Amygdala (tissue), 56 donors: ENCODE measurements around the gene DTX2.
A peak's percentile ranks its signal among the peaks of the same experiment; 100 is the strongest.
"Not testable (repeated sequence)": the region's sequence is repeated elsewhere in the genome, so short reads cannot be mapped to it uniquely, and the experiment has no call there.

Experiments
- DNase-seq, 56 donors: peaks; one replicate each; lab custom pipeline; 2025; lab: John Stamatoyannopoulos, UW

The DTX2 gene

DNA sequence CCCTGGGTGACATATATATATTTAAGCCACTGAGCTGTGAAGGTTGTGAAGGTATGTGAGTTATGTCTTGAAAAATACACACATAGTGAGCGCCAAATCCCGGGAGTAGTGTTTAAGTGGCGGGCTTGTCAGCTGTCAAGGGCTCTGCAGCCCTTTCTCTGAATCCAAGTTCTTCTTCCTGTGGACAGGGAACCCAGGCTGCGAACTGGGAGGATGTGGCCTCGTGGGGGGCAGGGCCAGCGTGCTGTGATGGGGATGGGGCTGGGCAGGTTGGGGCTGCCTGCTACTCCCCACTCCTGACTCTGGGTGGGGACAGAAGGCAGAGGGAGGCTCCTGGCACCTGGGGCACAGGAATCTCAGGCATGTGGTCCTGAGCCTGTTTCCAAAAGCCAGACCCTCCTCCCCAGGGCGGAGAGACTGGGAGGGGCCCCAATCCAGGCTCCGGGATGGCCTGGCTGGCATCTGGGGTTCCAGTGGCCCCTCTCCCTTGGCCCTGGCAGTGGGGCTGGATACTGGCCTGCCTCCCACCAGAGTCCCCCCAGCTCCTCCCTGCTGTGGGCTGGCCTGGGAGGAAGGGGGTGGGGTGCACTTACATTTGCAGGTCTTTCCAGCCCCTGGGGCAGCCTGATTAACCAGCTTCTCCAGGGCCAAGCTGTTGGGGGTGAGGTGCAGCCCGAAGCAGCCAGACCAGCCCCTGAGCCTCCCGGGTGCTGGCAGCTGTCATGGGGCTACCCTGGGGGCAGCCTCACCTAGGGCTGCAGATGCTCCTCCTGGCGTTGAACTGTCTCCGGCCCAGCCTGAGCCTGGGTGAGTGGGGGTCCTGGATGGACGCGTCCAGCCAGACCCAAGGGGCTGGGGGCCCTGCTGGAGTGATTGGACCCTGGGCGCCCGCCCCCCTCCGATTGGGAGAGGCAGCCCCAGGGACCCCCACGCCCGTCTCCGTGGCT, 48.7 kb downstream of the DTX2 start, which contains the start of gene UPK3B:
Gene UPK3B (plus strand): TSS at position 622 of the 947 bp plus-strand sequence. CDS start 101 bp downstream, at position 723.
- no peak for DNase-seq

DNA sequence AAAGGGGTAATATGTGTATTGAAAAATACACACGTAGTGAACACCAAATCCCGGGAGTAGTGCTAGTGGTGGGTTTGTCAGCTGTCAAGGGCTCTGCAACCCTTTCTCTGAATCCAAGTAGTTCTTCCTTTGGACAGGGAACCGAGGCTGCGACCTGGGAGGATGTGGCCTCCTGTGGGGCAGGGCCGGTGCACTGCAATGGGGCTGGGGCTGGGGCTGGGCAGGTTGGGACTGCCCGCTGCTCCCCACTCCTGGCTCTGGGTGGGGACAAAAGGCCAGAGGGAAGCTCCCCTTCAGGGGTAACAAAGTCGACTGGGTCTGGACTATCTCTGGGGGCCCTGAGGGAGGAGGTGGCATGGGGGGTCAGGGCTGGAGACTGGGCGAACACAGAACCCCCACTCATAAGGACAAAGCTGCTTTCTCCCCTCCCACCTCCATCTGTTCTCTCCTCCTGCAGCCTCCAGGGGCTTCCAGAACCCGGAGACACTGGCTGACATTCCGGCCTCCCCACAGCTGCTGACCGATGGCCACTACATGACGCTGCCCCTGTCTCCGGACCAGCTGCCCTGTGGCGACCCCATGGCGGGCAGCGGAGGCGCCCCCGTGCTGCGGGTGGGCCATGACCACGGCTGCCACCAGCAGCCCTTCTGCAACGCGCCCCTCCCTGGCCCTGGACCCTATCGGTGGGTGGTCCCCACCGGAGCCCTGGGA, 49.8 kb downstream of the DTX2 start:
- DNase-seq, result not testable (repeated sequence)

DNA sequence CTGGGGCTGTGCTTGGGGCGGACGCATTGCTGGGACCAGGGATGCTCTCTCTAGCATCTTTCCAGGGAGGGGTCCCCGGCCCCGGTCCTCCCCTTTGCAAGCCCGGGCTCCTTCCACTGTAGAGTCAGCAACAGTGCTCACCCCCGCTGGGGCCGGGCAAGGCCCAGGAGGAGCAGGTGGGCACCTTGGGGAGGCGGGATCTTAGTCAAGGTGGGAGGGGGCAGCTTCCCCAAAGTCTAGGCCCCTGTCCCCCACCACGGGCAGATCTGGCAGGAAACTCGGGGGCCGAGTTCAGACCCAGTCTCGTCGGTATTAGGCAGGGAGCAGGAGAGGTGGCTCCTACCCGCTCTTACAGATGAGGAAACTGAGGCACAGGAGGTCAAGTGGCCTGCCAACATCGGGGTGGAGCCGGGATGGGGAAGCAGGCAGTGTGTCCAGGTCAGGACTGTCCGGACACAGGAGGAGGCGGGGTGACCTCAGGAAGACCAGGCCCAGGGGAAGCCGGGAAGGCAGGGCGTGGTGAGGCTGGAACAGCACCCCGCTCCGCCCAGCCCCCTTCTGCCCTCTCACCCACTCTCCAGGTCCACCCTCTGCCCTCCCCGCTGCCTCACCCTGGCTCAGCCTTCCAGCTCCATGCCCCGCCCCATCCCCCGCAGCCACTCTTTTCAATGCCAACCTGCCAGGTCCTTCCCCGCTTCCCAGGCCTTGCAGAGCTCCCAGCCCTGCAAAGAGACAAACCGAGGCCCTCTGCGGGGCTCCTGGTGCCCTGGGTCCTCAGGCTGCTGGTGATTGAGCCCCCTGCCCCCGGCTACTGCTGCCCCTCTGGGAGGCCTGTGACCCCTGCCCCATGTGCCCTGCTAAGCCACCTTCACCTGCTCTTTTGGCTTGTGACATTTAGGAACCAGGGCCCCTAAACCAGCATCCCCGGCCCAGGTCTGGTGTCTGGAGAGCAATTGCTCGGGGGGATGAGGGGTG, 50.7 kb downstream of the DTX2 start:
- DNase-seq, result not testable (repeated sequence)

DNA sequence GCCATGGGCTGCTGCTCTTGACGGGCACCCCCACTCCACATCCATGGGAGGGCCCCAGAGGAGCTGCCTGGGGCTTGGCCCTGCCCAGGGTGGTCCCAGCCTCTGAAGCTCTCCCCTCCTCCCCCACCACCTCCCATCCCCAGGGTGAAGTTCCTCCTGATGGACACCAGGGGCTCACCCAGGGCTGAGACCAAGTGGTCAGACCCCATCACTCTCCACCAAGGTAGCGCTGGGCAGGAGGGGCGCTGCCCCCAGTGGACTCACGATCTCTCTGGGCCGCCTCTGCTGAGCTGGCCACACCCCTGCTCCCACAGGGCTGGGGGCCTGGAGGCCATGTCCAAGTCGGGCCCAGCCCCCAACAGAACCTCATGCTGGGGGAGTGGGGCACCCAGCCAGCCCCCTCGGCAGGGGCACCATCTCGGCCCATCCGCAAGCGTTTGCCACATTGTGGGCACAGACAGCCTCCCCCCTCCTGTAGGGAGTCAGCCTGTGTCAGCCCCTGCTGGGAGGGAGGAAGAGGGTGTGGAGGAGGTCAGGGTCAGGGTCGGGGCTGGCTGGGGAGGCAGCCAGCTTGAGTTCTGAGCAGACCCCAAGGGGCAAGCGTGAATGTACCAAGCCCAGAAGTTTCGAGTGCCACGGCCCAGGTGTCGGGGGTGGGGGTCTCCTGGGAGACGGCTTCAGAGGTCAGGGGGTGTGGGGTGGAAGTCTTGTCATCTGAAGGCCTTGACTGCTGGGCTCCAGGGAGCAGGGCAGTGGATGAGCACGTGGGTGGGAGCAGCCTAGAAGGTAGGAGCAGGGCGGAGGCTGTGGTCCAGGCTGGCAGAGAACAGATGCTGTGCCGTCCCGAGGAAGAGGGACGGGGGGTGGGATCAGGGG, 51.7 kb downstream of the DTX2 start:
- DNase-seq, result no peak

DNA sequence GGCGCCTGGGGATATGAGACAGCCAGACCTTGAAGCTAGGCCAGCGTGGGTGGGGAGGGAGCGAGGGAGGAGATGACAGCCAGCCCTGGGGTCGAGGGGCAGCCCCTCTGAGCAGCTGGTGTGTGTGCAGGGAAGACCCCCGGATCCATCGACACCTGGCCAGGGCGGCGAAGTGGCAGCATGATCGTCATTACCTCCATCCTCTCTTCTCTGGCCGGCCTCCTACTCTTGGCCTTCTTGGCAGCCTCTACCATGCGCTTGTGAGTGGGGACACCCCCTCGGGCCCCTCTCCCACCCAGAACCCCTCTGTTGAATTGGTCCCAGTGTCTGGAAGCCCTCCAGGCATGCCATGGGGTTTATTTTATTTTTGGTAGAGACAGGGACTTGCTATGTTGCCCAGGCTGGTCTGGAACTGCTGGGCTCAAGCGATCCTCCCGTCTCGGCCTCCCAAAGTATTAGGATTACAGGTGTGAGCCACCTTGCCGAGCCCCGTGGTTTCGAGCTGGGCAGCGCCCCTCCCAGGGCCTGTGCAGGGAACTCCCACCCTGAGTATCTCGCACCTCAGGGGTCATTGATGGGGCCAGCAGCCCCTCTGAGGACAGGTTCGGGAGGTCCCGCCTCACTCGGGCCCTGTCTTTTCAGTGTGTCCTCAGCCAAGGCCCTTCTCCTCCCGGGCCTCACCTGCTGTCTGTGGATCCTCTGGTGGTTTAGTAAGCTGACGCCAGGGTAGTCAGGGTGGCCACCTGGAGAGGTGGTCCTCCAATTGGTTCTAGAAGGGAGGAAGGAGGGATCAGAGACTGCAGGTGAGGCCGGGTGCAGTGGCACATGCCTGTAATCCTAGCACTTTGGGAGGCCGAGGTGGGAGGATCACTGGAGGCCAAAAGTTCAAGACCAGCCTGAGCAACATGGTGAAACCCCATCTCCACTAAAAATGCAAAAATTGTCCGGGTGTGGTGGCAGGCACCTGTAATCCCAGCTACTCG, 52.6 kb downstream of the DTX2 start:
- no peak for DNase-seq

DNA sequence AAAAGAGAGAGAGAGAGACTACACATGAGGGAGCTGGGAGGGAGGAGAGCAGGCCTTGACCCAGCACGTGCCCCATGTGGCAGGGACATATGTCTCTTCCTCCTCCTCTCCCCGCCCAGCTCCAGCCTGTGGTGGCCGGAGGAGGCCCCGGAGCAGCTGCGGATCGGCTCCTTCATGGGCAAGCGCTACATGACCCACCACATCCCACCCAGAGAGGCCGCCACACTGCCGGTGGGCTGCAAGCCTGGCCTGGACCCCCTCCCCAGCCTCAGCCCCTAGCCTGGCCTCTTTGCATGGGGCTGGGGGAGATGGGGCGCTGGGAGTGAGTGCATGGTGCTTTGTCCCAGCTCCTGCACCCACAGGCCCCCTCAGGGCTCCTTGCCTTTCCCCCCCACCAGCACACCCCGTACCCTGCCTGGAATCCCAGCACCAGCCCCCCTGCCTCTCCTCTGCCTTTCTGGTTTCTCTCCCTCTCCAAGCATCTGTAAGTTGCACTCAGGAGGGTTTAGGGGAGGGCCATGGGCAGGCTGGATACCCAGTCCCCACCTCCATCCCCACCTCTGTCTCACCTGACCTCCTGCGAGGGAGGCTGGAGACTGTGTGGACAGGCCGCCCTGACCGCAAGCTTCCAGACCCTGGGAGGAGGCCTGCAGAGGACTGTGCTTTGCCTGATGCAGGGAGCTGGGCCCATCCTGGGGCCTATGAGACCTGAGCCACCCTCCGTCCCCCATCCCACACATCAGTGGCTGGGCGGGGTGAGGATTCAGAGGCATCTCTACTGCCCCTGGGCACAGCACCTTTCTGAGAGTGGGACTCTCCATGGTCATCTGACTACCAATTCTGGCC, 53.6 kb downstream of the DTX2 start:
- DNase-seq, result no peak

DNA sequence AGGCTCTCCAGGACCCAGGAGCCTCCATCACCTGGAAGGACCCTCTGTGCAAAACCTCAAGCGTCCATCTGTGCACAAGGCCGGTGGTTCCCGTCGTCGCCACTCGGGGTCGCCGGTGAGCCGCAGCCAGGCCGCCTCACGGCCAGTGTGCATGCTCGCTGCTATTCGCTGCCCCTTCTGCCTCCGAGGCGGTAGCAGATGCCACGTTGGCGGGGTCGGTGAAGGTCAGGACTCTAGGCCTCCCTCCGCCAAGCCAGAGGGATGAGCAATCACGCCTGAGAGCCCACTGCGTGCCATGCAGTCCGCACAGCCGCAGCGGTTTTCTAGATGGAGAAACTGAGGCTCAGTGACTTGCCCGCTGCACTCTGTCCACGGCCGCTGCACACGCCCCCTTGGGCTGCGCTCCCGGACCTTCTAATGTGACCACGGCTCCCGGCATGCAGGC, 54.5 kb downstream of the DTX2 start:
- peak in 14 of 56 donors; percentile 3 to 64 (median 29) for DNase-seq

DNA sequence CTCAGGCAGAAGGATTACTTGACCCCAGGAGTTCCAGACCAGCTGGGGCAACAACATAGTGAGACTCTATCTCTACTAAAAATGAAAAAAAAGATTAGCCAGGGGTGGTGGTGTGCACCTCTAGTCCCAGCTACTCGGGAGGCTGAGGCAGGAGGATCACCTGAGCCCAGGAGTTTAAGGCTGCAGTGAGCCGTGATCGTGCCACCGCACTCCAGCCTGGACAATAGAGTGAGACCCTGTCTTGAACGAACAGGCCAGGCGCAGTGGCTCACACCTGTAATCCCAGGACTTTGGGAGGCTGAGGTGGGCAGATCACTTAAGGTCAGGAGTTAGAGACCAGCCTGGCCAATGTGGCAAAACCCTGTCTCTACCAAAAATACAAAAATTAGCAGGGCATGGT, 55.4 kb downstream of the DTX2 start:
- not testable (repeated sequence) for DNase-seq

DNA sequence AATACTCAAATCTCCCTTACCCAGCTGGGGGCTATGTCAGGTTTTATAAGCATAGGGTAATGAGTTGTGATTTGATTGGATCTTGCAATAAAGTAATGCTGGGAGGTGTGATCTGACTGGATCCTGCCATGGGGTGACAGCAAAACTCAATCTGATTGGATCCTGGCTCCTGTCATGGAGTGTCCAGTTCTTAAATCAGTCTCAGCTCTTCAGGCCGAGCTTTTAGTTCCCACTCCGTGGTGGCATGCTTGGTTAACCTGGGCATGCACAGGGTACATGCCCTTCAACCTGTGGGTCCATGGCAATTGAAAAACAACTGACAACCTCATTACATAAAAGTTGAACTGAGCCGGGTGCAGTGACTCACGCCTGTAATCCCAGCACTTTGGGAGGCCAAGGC, 64.7 kb downstream of the DTX2 start:
- not testable (repeated sequence) for DNase-seq

DNA sequence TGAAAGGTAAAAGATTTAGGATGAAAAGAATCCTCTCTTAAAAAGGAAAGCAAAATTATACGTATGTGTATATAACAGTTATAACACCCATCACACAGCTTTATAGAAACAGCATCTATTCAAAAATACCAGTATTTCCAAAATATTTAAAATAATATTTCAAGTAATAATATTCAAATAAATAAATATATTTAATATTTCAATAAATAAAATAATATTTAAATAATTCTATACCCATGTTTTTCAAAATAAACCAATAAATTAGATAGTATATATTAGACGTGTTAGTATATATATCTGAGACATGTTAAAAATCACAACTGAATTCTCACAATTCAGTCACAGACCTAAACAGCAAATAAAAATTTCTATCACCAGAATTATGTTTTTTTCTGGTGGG, 70.1 kb downstream of the DTX2 start:
- not testable (repeated sequence) for DNase-seq

DNA sequence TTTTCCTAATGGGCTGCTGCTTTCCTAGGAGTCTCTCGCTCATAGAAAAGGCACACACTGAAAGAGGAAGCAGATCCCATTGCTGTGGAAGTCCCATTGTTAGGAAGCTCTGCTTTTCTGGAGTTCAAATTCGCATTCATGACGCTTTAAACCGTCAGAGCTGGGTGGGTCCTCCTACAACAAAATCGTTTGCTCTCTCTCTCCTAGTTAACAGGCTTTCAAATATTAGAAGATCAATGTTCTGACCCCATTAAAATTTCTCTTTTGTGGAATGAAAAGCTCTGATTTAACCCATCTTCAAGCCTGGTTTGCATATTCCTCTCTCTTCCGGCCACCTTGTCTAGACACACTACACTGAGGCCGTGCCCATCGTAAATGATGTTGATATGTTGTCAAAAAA, 81.7 kb downstream of the DTX2 start, which contains the start of gene SPDYE16:
Gene SPDYE16 (minus strand): TSS at position 101 of the 400 bp plus-strand sequence. CDS start 1,838 bp downstream, outside the sequence.
- not testable (repeated sequence) for DNase-seq

DNA sequence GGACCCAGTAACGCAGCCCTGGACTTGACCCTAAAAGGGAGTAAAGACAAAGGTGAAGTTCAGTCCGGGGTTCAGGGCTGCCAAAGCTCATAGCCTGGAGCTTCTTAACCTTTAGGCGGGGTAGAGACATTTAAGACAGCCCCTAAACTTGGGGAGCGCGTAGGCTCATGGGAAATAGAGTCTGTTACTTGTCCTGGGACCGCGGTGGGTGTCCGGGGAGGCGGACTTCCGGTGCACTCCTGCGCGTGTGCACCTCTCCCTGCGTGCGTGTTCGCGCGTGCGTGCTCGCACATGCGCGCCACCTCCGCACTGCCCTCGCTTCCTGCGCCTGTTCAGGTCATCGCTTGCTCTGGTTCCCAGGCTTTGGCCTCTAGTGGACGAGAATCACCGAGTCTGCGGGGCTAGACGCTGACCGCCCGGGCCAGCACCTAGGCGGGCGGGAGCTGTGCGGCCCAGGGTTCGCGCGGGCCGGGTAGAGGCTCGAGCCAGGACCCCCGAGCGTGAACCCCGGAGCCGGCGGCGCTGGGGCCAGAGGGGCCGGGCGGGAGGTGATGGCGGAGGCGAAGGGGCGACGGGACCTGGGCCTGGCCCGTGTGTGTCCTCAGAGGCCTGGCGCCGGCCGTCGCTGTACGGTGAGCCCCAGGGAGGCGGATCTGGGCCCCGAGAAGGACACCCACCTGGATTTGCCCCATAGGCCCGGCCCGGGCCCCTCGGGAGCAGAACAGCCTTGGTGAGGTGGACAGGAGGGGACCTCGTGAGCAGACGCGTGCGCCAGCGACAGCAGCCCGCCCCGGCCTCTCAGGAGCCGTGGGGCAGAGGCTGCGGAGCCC, 87.7 kb downstream of the DTX2 start:
- peak; percentile 39 to 93 (median 80) for DNase-seq

DNA sequence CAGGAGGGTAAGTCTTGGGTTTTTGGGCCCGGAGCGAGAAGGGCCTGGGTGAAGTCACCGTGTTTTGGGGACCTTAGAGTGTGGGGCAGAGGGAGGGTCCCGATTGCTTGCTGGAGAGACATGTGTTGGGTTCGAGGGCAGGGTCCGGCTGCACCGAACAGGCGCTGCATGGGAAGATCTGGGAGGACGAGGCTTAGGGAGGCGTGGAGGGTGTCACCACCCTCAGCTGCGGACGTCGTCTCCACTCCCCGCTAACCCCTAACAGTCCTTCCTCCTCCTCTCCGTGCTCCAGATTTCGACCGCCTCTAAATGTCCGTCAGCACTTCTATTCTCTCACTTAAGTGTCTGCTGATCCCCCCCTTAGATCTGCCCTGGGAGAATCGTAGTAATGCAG, 88.3 kb downstream of the DTX2 start:
- peak in 2 of 56 donors; percentile 7 to 8 for DNase-seq

DNA sequence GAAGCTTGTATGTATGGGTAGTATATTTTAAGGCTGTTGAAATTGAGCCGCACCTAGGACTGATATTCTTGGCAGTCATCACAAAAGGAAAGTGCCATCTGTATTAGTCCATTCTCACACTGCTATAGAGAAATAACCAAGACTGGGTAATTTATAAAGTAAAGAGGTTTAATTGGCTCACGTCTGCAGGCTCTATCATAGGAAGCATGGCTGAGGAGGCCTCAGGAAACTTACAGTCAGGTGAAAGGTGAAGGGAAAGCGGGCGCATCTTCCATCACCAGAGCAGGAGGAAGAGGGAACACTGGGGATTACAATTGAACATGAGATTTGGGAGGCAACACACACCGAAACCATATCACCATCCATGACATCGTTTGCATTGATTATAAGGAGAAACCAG, 90.5 kb downstream of the DTX2 start:
- not testable (repeated sequence) for DNase-seq
